HG03045 (cell line): ENCODE measurements around the gene PCDHB10.

Experiments used
- ATAC-seq: cut with Tn5 transposase; IDR thresholded peaks from one replicate; pipeline ENCODE4 v1.9.1; 2021; ENCODE audit warnings: mild to moderate bottlenecking, moderate library complexity; ENCODE audit not compliant: unreplicated experiment

The PCDHB10 gene

DNA sequence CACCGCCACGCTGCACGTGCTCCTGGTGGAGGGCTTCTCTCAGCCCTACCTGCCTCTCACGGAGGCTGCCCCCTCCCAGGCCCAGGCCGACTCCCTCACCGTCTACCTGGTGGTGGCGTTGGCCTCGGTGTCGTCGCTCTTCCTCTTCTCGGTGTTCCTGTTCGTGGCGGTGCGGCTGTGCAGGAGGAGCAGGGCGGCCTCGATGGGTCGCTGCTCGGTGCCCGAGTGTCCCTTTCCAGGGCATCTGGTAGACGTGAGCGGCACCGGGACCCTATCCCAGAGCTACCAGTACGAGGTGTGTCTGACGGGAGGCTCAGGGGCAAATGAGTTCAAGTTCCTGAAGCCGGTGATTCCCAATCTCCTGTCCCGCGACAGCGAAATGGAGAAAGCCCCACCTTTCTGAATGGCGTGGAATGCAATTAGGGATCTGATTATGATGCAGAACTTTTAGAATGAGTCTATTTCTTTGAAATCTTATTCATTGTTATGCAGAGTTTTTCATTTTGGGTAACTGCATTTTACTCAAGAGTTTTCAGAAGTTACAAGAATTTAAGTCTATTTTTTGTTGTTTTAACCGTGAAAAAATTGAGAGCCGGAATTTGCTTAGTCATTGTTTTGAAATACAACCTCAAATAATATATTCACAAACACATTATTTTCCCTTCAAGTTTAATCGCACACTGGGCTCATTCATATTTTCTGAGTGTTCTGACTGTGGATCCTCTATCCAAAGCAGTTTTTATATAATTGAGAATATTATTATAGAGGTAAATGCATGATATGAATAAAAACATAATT lies 44.6 kb downstream of the PCDHB10 start:
- no peak for ATAC-seq

DNA sequence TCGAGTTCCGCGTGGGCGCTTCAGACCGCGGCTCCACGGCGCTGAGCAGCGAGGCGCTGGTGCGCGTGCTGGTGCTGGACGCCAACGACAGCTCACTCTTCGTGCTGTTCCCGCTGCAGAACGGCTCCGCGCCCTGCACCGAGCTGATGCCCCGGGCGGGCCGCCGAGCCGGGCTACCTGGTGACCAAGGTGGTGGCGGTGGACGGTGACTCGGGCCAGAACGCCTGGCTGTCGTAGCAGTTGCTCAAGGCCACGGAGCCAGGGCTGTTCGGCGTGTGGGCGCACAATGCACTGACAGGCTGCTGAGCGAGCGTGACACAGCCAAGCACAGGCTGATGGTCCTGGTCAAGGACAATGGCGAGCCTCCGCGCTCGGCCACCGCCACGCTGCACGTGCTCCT lies 49.3 kb downstream of the PCDHB10 start:
- ATAC-seq = no peak
